AG04449 (cell line): Measurements from ENCODE around the gene DIAPH3.
A peak's percentile ranks its signal among the peaks of the same experiment; 100 is the strongest.

Source experiments
- CTCF ChIA-PET: fragments of 350-600 bp; formaldehyde crosslinking; extraction: SDS; loops from one replicate; lab custom pipeline; 2021; ENCODE audit warnings: antibody characterized with exemption; lab: Yijun Ruan, JAX
- POLR2A ChIA-PET: fragments of 400-600, 350-600 bp; formaldehyde crosslinking; extraction: SDS; loops from one replicate; lab custom pipeline; 2020; ENCODE audit warnings: antibody characterized with exemption, inconsistent platforms; lab: Yijun Ruan, JAX
- DNase-seq: peaks from one replicate; pipeline ENCODE4 v3.0.0-alpha.2; 2010; ENCODE audit warnings: low read depth, low spot score
- H3K4me3 ChIP-seq: 2 replicates; pipeline ENCODE4 v1.5.1; 2011; ENCODE audit warnings: low read depth, mild to moderate bottlenecking, control low read depth, low read length
- CTCF ChIP-seq: IDR thresholded peaks from one replicate; pipeline ENCODE4 v1.5.1; 2011; ENCODE audit warnings: mild to moderate bottlenecking, moderate library complexity, low read length, control low read depth, inconsistent platforms; ENCODE audit not compliant: insufficient read depth; ENCODE audit errors: missing control alignments

The DIAPH3 gene

GRCh38 chr13:60170414-60170813, 6.7 kb upstream of the DIAPH3 start:
- no peak overlapping the region for H3K4me3 ChIP-seq
- ChIA-PET POLR2A (no interaction called here), CTCF (no interaction called here)
- no peak for DNase-seq
- no peak for TF ChIP-seq CTCF

- no peak for TF ChIP-seq CTCF
- no peak overlapping the region for H3K4me3 ChIP-seq
- DNase-seq: no peak
- ChIA-PET CTCF (no interaction called here), POLR2A (no interaction called here)
Measured at GRCh38 chr13:60169239-60170031, 5.7 kb upstream of the DIAPH3 start.

- ChIA-PET POLR2A (no interaction called here), CTCF (no interaction called here)
- DNase-seq: no peak
- TF ChIP-seq CTCF: no peak
- H3K4me3 ChIP-seq: no peak overlapping the region
Measured at GRCh38 chr13:60167121-60167520, 3.4 kb upstream of the DIAPH3 start.

GRCh38 chr13:60165391-60166099, 1.8 kb upstream of the DIAPH3 start:
- DNase-seq: no peak
- no peak for TF ChIP-seq CTCF
- POLR2A ChIA-PET: no interaction called here
- H3K4me3 ChIP-seq: peak overlapping the region; percentile 31
- CTCF ChIA-PET: interaction anchor here (1.4 kb wide), 1 partner anchor 259 kb away, joined by 3 read pairs; no protein-coding TSS in a partner anchor

GRCh38 chr13:60164234-60164889, 634 bp upstream of the DIAPH3 start:
- TF ChIP-seq CTCF: no peak
- DNase-seq: no peak
- peak overlapping the region; percentile 92 for H3K4me3 ChIP-seq
- ChIA-PET POLR2A (interaction anchor here (0.5 to 1.2 kb wide), 3 partner anchors 18 to 441 kb away, joined by 3 to 4 read pairs (median 3); no protein-coding TSS in a partner anchor), CTCF (interaction anchor here (1.3 to 1.4 kb wide), 2 partner anchors 62 to 258 kb away, joined by 3 read pairs; no protein-coding TSS in a partner anchor)
